AG10803 (cell line): Measurements from ENCODE around the gene GMDS.

ENCODE experiments used
- DNase-seq: peaks from one replicate; pipeline ENCODE4 v3.0.0; 2010; ENCODE audit warnings: low read depth
- H3K4me3 ChIP-seq: 2 replicates; pipeline ENCODE4 v1.5.1; 2011; ENCODE audit warnings: mild to moderate bottlenecking, low read length, control low read depth
- TF ChIP-seq, protein P1 (sequence below): conservative IDR thresholded peaks from 2 replicates; pipeline ENCODE4 v1.5.1; 2011; ENCODE audit warnings: mild to moderate bottlenecking, low read length, control low read depth, inconsistent platforms

The GMDS gene

DNA sequence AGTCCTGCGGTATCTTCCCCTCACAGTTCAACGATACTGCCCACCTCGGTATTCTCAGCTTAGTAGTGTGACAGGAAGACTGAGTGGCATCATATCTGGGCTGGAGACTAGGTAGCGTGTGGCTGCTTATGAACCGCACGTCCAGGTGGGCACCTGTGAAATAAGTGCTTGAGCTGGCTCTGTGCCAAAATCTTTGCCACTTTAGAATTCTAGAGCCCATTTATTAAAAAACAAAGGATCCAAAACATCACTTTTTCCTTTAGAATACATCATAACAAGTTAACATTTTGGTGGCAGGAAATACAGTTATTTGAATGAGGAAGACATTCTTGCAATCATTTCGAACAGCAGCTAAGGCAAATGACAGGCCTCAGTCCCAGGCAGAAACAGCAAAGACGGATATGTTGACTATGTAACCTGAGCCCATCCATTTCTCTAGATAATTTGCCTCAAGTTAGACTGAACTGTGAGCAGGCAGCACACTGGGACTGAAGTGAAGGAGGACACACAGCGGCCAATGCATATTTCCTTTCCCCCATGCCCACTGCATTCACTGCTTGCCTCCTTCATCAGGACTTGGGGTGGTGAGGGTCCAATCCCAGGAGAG lies 136.6 kb downstream of the GMDS start:
- DNase-seq, result no peak
- TF ChIP-seq, protein P1, sequence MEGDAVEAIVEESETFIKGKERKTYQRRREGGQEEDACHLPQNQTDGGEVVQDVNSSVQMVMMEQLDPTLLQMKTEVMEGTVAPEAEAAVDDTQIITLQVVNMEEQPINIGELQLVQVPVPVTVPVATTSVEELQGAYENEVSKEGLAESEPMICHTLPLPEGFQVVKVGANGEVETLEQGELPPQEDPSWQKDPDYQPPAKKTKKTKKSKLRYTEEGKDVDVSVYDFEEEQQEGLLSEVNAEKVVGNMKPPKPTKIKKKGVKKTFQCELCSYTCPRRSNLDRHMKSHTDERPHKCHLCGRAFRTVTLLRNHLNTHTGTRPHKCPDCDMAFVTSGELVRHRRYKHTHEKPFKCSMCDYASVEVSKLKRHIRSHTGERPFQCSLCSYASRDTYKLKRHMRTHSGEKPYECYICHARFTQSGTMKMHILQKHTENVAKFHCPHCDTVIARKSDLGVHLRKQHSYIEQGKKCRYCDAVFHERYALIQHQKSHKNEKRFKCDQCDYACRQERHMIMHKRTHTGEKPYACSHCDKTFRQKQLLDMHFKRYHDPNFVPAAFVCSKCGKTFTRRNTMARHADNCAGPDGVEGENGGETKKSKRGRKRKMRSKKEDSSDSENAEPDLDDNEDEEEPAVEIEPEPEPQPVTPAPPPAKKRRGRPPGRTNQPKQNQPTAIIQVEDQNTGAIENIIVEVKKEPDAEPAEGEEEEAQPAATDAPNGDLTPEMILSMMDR, result no peak

DNA sequence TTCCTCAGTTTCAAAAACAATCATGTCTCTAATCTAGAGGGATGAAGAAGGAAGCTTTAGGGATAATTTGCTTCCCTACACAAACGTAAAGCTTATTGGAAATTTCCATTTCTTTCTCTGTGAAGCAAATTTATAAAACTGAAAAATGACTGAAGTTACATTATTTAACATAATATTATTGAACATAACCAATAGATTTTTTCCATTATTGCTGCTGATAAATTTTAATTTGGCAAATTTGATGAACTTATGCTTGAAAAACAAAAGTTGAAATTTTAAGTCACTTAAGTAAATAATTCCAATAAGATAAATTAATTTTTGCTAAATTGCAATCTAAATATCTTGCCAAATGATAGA lies 140.9 kb downstream of the GMDS start:
- no peak overlapping the region for H3K4me3 ChIP-seq
- TF ChIP-seq, protein P1, result no peak
- no peak for DNase-seq

More for the DNA sequence above, 136.6 kb downstream of the GMDS start:
- H3K4me3 ChIP-seq, result no peak overlapping the region

DNA sequence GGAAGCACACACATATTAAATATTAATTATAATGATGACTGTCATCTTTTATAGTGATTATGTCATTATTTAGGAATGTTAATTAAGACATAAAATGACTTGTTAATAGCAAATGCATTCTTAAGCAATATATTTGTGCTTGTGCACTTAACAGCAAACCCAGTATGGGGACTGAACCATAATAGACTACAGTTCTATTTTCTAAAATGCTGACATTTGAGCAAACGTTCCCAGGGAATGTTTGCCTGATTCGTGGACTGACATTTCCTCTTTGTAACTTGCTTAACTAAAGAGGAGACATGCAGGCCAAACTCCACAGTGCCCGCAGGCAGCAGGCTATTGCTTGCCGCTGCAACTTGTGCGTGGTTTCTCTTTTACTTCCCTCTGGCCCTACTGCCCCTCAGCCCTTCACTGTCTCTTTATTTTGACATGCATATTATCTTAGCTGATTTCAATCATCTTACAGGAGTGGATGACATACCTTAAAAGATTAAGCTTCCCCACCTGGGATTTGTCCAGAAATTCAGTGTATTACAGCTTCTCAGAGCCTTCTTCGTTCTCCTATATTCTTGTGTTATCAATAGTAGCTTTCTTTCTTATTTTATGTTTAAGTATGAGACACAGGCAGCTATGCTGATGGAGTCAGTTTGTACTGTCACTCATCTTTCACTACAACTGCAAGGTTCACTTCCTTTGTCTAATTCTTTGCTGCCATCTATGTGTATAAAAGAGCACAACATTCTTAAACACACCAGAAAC lies 141.5 kb downstream of the GMDS start:
- TF ChIP-seq, protein P1, result peak; percentile 78
- H3K4me3 ChIP-seq, result no peak overlapping the region
- DNase-seq, result peak; percentile 54

DNA sequence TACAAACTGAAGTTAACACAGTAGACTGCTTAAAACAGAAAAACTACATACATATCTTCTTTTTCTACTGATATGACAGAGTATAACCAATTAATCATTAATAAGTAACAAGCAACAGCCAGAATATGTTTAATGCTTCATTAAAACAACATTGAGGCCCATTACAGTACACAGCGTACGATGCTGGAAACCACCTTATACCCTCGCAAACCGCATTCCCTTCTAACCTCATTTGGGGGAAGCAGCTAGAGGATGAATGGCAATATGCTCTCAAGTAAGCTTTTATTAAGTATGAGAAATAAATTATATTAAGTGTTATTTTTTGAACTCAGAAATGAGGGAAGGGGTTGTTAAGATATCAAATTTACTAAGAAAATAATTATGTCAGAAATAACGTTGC lies 142.4 kb downstream of the GMDS start:
- H3K4me3 ChIP-seq, result no peak overlapping the region
- DNase-seq, result no peak
- TF ChIP-seq, protein P1, result no peak

DNA sequence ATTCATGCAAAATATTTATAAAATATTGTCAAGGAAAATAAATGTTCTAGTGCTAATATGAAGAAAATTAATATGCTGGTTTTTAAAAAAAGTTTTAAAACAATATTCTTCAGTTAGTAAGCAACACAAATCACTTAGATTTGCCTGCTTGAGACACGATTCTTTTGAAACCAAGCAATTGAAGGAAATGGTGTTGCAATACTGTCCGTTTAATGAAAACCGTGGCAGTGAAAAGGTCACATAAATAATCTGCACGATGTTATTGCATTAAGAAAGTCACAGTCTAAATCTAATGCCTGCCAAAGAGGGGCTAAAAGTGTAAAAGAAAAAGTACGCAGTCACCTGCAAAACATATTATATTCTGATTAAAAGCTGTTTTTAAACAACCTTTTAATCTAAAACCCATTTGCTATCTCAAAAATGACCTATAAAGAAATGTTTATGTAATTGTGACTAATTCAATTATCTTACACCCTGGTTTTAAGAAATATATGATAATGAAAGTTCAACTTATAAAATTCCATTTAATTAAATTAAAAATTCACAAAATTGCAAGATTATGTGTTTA lies 143.0 kb downstream of the GMDS start:
- no peak for DNase-seq
- no peak overlapping the region for H3K4me3 ChIP-seq
- TF ChIP-seq, protein P1, result no peak

DNA sequence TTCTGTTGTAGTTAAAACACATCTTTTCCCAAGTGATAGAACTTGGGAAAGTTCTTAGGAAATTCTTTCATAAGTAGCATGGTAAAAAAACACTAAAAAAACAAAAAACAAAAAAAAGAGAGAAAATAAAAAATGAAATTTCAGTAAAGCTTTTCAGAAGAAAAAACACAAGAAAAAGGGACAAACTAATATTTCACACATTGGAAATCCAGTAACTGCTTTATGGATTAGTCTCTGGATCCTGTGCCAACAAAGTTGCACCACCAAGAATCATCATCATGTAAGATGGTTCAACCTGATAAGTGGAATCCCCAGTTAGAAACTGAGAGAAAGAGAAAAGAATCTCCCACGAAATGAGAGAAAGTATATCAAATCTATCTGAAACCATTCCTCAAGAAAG lies 144.2 kb downstream of the GMDS start:
- TF ChIP-seq, protein P1, result no peak

DNA sequence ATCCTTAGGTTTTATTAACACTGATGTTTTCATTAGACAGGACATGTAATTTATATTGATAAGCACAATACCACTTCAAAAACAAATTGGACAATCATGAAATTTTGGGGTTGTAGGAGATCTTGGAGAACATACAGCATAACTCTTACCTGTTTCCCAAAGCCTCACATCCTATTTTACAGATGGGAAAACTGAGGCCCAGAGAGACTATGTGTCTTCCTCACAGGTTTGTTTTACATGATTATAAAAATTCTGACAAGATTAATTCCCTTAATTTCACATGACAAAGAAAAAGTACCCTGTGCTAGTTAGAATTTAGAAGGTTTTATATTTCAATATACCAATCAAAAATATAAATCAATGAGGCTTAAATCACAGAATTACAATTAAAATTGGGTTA lies 145.5 kb downstream of the GMDS start:
- TF ChIP-seq, protein P1, result no peak
- no peak for DNase-seq

More for the DNA sequence above, 144.2 kb downstream of the GMDS start:
- peak; percentile 13 for DNase-seq
- no peak overlapping the region for H3K4me3 ChIP-seq

More for the DNA sequence above, 145.5 kb downstream of the GMDS start:
- no peak overlapping the region for H3K4me3 ChIP-seq
